ENCODE data around the gene SCN5A.

SCN5A gene

DNA sequence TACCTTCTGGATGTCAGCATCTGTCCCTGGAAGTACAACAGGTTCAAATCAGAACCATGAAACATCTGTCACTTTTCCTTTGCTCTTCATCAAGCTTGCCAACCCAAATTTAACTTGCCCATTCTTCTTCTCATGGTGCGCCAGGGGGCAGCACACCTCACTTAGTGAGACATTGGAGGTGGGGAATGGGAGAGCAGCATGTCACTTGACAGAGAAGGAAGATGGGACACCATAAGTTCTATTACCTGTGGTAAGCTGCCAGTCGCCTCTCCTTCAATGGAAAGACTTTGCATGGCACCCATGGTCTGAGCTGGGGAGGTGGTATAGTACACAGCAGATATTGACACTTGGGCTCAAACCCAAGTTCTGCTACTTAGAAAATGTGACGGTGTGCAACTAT is 2.9 kb downstream of the SCN5A start:
- peak in 1 of 2 donors; percentile 25 for DNase-seq

DNA sequence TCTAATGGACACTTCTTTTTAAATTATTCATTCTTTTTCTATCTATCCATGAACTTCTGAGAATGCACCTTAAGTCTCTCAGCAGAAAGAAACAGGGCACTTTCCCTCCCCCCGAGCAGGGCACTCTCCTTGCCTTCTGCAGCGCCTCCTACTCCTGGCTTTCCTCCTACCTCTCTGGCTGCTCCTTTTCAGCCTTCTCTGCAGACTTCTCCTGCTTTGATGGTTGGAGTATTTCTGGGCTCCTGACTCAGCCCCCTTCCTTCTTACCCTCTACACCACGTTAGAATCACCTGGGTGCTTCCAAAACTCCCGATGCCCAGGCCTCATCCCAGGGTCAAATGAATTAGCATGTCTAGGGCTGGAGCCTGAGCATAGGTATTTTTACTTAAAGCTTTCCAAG is 3.4 kb downstream of the SCN5A start:
- DNase-seq, result no peak

DNA sequence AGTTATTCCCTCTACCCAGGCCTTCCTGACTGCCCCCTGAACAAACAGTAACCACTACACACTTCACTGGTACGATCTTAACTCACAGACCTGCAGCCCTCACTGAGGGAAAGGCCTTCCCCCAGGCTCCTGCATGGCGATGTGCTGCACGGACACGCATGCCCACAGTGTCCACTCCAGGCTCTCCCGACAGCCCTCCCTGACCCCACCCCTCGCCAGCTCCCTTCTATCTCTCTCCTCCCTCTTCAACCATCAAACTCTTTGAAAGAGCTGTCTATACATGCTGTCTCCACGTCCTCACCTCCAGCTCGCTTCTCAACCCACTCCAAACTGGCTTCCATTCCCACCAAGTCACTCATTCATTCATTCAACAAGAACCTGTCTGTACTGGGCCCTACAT is 3.9 kb downstream of the SCN5A start:
- no peak for DNase-seq

DNA sequence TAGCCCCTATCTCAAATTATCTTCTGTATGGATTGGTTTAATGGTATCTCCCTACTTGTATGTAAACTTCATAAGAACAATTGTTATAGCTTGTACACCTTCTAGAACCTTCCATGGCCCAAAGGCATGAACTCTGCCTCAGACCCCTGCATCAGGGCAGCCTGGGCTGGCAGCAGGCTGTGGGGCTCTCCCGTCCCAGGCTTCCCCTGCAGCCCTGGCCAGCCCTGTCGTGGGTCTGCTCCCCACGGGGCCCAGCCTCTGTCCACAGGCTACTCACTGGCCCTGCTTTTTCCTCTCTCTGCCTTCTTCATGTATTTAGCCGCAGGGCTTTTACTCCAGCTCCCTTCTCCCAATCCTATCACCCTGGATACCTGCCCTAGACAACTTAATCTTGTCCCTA is 4.4 kb downstream of the SCN5A start:
- DNase-seq, result no peak

DNA sequence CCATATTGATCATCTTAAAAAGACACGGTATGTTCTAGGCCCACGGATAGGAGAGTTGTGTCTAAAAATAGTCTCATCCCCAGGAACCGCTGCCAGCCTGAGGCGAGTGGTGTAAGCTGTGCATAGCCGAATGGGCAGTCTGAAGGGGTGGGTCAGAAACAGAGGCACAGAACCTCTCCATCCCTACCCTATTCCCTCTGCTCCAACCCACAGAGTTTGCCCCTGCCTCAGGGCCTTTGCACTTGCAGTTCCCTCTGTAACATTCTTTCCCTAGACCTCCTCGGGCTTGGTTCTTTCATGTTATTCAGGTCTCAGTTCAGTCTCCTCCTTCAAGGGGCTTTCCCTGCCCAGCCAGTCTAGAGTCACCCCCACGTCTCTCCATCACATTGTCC is 4.8 kb downstream of the SCN5A start:
- DNase-seq, result no peak

DNA sequence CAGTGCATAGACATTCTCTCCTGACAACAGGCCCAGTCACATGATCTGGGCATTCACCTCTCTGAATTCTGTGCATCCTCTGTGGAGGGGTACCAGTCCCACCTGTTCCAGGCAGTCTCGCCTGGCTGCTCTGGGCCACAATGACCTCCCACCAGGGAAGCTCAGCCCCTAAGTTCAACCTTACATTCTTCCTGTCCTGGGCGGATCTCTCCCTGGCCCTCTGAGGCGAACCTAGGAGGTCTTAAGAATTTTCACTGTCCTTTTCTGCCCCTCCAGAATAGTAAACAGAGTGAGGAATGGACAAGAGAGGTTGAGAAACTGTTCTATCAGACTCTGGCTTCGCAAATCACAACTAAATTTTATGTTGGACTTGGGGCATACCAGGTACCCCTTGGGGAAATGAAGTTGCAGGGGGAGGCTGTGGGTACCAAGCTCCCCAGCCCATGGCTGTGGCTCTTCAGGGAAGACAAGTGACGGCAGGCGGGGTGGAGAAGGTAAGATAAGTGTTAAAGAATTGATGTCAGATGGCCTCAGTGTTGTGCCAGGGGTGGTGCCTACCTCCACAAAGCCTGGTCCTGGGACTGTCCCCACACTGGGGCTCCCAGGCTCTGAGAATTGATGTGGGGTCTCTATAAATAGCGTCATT is 5.3 kb downstream of the SCN5A start:
- DNase-seq, result no peak

DNA sequence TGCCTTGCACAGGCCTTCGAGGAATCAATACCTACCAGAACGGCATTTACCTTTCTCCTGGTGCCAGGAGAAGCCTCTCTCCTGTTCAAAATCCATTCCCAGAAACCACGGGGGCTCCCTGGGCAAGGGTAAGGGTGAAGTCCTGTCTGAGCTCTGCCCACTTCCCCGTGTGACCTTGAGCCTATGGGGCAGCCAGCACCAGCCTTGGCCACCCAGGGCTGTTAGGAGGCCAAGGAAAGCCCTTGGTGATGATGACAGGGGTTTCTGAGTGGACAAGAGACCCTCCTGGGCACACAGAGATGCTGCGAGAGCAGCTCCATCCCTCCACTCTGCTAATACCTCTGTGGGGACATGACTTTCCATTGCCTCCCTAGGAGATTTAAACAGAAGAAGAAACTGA is 5.9 kb downstream of the SCN5A start:
- no peak for DNase-seq

DNA sequence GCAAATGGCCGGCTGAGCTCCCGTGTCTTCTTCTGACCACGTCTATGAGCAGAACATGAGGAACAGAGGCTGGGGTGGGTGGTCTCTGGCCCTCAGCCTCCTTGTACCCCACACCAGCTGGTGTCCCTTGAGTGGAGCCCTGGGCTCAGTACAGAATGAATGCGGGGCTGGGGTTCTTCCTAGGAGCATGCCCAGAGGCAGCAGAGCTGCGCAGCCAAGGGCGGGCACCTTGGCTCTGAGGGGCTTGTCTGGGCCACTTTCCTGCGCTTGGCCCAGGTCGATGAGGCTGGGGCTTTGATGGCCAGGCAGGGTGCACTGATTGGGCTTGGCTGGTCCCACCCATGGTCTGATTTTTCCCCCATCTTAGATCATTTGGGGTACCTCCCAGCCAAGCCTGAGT is 6.4 kb downstream of the SCN5A start:
- no peak for DNase-seq

DNA sequence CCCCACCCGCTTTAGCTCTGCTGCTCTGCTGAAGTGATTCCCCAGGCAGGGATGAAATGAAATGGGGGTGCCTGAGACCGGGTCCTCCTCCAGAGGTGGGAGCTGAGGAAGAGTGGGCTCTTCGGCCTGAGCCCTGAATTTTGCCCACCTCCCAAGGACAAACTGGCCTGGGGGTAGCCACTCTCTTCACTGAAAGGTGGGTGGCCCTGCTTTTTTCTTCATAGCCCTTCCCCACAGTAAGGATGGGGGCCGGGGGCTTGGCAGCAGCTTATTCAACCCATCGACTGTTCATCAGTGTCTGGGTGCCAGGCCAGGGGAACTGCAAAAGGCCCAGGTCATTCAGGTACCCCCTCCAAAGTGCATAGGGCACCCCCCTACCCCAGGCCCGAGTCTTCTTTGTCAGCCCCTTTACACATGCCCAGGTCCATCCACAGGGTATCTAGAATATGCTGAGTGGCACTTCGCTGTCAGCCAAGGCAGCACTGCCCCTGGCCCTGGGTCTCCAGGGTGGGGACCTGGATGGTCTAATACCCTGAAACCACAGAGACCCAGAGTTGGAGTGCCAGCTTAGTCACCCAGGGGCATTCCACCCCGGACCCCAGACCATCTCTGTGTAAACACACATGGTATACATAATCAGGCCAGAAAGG is 7.9 kb downstream of the SCN5A start:
- no peak for DNase-seq

DNA sequence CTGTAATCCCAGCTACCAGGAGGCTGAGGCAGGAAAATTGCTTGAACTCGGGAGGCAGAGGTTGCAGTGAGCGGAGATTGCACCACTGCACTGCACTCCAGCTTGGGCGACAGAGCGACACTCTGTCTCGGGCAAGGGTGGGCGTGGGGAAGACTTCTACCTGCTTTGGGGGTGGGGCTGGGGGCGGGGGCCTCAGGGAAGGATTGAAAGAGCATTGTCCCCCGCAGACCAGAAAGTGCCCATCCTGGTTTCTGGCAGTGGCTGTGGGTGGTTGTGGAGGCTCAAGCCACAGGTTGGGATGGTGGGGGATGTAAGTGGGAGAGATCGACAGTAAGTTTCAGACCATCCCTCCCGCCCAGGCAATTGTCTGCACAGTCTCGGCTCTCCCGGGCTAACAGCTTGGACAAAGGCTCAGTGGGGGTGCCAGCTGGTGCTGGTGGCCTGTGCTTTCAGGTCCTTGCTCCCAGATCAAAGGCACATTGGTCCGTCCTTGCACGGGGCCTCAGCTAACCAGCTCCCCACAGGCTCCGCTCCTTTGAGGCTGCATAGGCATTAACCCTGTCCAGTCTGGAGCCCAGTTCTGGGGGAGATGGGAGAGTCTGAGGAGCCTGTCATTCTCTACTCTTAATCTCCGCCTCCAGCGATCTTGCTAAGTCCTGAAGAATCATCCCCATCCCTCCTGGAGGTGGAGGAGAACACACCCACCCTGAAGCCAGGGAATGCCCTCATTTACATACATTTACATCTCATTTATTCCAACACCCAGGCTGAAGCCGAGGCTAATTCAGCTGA is 8.6 kb downstream of the SCN5A start:
- no peak for DNase-seq

DNA sequence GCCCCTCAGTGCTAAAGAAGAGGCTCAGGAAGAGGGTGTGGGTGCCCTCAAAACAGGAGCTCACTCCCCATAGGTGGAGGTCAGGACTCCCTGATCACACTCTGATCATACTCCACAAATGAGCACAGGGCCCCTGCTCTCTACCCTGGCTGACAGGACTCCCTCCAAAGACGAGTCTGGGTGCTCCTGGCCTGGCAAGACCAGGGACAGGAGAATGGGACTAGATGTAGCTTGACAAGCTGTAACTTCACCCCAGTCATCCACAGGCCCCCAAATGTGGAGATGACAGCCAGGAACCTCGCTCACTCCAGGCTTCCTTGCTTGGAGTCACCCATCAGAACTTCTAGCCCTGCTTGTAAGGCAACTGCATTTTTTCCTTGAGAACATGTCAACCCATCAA is 11.1 kb downstream of the SCN5A start:
- no peak for DNase-seq

DNA sequence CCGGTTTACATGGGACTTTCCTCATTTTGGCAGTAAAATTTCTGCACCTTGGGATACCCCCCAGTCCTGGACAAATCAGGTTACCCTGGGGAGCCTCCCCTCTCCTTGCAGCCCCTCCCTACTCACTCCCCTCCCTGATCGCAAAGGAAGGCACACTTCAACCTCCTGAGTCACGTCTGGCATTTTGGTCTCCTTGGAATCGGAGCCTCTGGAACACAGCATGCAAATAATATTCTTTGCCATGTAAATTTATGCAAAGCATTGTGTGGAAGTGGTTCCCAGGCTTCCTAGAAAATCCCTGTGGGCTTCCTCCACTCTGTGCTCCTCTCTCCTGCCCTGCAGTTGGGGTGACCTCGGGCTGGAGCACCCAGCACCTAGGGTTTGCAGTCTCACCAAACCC is 11.6 kb downstream of the SCN5A start:
- DNase-seq, result no peak

DNA sequence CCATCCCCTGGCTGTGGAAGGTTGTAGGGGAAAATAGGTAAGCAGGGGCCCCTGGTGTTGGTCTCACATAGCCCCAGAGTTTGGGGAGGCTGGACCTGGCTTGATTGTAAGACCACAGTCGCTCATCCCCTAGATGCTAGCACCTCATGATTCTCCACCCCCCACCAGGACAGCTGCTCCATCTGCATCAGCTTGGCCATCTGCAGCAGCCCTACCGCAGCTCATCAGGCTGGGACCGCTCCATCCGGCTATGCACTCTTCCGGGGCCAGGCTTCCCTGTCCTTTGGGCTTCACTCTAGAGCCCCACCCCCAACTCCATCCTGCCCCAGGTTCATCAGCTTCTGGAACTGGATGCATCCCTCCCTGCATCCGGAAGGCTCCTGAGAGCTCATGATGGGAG is 12.6 kb downstream of the SCN5A start:
- no peak for DNase-seq

DNA sequence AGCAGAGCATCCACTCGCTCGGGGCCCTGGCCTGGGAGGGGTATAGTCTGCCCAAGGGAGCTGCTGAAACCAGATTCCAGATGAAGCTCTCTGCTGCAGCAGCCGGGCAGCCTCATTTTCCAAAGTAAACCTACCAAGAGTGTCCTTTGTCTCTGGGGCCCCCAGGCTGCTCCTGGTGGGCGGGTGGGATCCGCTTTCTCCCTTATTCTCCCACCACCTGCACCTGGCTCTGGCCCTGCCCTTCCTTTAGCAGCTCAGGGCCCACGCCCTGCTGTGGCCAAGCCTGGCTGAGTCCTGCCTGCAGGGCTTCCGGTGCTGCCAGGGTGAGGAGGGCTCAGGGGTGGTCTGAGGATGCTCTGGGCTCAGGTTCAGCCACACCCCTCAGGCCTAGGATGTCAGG is 13.0 kb downstream of the SCN5A start:
- no peak for DNase-seq

DNA sequence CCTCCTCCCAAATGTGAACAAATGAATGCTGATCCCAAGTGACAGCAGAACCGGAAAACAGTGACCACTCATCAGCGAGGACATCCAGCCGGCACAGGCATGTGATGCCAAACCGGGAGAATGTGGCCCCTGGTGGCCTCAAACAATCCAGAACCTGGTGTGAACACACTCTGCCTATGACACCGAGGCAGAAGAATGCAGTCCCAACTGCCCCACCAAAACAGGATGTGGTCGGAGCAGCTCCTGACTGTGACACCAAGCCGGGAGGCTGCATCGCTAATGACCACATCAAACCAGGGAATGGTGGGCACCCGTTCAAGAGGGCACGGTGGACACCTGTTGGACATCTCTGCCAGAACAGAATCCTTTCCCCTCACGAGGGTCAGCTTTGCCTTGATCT is 15.4 kb downstream of the SCN5A start:
- no peak for DNase-seq

DNA sequence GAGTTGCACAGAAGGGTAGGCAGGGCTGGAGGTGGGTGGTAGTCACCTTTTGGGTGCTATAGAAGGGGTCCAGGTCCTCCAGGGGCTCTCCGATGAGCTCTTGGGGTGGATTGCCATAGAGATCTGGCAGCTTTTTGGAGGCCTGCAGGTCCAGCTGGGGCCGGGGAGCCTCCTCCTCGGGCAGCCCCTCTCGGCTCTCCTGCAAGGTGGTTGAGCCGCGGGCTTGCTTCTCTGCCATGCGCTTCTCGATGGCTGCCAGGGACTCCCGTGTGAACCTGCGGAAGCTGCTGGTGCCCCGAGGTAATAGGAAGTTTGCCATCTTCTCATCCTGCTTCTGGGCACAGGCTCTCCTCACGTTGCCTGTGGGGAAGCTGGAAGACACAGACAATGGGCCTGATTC is 16.5 kb downstream of the SCN5A start:
- DNase-seq, result no peak

DNA sequence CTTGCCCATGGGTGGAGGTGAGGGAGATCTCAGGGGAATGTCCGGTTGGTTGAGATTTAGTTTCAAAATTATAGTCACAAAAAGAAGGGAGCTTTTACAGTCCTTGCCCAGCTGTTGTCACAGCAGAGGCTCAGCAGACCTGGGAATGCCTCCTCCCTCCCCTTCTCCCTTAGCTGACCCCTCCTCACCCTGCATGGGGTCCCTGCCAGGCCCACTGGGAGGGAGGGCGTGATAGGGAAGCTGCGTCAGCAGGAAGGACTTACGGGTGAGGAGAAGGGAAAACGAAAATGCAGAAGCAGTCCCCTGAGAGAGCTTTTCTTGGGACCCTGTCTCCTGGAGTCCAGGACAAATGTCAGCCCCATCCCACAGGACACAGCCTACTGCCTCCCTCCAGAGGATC is 18.9 kb downstream of the SCN5A start:
- no peak for DNase-seq

DNA sequence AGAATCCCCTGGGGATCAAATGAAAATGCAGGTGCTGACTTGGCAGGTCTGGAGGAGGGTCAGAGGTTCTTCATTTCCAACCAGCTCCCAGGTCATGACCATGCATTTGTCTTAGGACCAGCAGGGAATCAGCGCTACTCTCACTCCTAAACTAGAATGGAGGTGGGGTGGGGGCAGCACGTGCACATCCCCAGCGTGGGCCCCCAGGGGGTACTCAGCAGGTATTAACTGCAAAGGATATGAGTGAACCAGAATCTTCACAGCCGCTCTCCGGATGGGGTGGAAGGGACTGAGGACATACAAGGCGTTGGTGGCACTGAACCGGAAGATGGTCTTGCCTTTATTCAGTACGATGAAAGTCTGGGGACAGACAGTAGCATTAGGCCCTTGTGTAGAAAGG is 19.4 kb downstream of the SCN5A start:
- no peak for DNase-seq

DNA sequence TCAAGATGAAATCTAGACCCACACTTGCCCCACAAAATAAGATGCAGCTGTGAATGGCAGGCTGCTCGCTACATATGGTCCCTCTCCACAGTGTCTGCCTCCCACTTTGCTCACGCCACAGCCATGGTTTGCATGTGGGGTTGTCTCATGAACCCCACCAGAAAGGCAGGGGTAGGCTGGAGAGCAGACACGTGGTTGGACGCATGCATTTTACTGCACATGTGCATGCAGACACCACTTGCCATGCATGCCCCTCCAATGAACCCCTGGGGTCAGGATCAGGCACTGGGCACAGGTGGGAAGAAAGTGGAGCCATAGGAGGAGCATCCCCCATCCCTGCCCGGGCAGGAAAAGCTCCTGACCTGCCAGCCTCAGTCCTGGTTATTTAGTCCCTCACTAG is 20.7 kb downstream of the SCN5A start:
- DNase-seq, result no peak

DNA sequence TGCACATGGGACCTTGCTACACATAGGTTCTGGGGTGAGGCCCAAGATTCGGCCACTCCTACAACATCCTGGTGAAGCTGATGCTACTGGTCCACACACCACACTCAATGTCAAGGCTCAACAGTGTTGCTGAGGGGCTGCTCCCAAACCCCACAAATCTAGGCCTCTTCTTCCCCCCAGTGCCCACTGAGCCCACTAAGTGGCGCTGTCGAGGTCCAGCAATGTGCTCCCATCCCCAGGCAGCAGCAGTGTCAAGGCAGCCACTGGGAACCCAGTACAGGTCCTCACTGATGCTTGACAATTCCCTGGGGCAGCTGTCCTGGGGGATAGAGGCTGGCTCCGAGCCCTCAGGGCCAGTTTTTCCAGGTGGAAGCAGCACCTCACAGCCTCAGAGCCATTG is 21.5 kb downstream of the SCN5A start:
- peak; percentile 23 to 36 for DNase-seq

DNA sequence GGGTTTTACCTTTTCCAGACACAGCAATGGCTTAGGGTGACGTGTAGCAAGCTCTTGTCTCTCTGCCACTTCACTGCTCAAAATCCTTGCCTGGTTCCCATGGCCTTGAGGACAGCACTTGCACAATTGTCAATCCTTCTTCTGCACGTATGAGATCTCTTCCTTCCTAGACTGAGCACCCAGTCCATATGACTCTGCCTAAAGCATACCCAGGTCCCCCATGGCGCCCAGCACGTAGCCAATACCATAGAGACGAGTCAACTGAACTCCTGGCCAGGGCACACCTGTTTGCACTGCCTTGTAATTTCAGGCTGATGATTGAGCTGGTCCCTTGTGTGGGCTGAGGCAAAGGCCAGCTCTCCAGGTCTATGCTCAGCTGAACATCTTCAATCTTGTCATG is 23.3 kb downstream of the SCN5A start:
- no peak for DNase-seq

DNA sequence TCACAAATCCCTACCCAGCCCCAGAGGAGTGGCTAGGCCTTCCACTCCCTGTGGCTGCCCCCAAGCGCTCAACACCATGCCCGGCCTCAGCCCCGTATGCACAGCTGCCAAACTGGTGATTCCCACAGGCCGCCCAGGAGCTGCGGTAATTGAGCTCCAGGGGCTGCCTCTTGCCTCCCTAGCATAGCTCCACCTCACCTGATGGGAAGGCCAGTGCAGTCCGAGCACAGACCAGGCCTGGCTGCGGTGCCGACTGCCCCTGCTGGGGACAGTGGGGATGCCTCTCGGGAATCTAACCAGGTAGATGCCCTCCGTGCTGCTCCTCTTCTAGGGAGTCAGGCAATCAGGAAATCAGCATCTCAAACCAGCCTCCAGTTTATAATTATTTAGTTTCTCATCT is 25.9 kb downstream of the SCN5A start:
- DNase-seq, result no peak

DNA sequence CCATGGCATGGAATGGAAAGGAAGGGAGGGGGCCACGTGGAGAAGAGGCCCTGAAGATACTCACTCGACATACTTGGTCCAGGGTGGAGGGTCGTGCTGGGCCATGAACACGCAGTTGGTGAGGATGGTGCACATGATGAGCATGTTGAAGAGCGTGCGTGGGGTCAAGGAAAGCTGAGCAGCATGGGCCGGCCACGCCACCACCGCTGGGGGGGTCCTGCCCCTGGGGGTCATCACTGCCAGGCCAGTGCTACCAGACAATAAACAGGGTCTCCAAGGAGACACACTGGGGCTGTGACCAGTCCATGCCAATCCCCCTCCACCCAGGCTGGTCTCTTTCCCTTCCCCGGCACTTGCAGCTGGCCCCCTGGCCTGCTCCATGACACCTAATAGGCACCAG is 27.2 kb downstream of the SCN5A start:
- DNase-seq, result no peak

DNA sequence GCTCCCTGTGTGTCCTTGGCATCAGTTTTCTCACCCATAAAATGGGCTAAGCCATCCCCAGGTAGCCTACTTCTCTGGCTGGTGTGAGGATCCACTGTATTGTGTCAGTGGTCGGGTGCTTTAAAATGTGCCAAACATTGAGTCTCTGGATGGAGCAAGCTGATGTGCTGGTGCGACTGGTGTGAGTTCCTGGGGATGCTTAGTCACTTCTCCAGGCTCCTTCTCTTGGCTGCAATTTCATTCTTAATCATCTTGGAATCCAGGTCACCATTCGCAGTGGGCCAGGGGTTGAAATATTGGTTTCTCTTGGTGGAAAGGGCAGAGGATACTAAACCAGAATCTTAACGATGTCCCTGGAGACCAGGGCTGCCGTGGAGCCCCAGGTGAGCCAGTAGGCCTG is 29.3 kb downstream of the SCN5A start:
- no peak for DNase-seq

DNA sequence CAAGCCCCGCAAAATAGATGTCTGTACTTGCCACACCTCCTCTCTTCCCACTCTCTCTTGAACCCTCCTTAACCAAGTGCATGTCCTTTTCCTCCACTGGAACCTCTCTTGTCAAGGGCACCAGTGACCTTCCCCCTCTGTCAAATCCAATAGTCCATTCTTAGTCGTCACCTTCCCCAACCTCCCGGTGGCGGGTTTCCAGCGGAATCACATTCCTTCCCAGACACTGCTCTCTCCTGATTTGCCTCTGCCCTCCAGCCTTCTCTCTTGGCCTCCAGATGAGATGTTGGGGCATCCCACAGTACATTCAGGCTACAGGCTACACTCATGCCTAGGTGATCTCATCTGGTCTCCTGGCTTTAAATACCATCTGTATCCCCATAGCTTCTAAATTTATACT is 31.1 kb downstream of the SCN5A start:
- no peak for DNase-seq

Data from stimulated activated CD4-positive, alpha-beta T cell treated with anti-CD3 and anti-CD28 coated beads, Interleukin-2, amount 100 ng/mL, for 24 hours (primary cell).